Measurements from ENCODE around the gene MYO1E. TPM values are rescaled to one million over a fixed set of nuclear protein-coding genes. Genes with fewer than 3 reads are reported as not detected.

Gene MYO1E
- total and polyA plus RNA-seq, 2 donors from 2014 or later = 41.9 to 198 TPM

DNA sequence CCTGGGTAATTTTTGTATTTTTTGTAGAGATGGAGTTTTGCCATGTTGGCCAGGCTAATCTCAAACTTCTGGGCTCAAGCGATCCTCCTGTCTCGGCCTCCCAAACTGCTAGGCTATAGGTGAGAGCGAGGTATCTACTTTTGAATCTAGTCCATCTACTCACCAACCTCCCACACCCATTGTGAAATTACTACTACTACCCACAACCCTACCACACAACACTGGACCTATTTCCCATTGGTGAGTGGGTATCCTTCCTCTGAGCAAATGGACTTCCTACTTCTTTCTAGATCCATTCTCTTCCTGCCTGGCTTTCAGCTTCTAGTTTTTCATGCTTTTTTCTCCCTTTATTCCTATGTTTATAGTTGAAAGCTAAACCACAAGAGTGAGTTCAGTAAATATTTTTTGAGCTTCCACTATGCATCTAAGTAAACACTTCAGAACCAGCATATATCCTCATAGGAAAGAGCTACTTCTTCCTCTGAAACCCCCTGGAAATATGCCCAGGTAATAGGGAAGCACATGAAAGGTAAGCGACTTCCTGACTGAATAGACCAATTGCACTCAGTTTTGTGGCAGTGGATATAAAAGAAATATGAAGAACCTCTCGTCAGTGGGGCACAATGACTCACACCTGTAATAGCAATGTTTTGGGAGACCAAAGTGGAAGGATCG is 39.1 kb downstream of the MYO1E start:
- H3K4me1 ChIP-seq (ENCODE audit: control insufficient read depth in 2 of 3, insufficient read depth in 2 of 3, low read depth in 1 of 3, low read length in 3 of 3) = peaks cover 4 to 23% (median 17%) of the 10 kb centered on the region in 3 donors
- H3K4me3 ChIP-seq (ENCODE audit: low read length in 3 of 3) = no peak overlapping the region
- DNase-seq (no peak), FAIRE-seq (no peak)
- intact Hi-C loops (cut with DNase I) = no loop called here
- H3K9me3 ChIP-seq (ENCODE audit: control insufficient read depth in 2 of 3, insufficient read depth in 1 of 3, low read length in 3 of 3) = no peaks in the 10 kb centered on the region
- TF ChIP-seq, protein P1, sequence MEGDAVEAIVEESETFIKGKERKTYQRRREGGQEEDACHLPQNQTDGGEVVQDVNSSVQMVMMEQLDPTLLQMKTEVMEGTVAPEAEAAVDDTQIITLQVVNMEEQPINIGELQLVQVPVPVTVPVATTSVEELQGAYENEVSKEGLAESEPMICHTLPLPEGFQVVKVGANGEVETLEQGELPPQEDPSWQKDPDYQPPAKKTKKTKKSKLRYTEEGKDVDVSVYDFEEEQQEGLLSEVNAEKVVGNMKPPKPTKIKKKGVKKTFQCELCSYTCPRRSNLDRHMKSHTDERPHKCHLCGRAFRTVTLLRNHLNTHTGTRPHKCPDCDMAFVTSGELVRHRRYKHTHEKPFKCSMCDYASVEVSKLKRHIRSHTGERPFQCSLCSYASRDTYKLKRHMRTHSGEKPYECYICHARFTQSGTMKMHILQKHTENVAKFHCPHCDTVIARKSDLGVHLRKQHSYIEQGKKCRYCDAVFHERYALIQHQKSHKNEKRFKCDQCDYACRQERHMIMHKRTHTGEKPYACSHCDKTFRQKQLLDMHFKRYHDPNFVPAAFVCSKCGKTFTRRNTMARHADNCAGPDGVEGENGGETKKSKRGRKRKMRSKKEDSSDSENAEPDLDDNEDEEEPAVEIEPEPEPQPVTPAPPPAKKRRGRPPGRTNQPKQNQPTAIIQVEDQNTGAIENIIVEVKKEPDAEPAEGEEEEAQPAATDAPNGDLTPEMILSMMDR (IDR thresholded peaks at IDR 0.05; ENCODE audit: borderline replicate concordance, extremely low read depth, insufficient read depth) = no peak
- H3K27ac ChIP-seq (ENCODE audit: low read depth in 2 of 2, low read length in 2 of 2) = no peak overlapping the region
- no peak overlapping the region for H3K9ac ChIP-seq (ENCODE audit: low read length in 3 of 3)
- H3K36me3 ChIP-seq (ENCODE audit: control insufficient read depth in 2 of 3, insufficient read depth in 3 of 3, low read length in 3 of 3) = no peaks in the 10 kb centered on the region
- H3K27me3 ChIP-seq (ENCODE audit: control insufficient read depth, insufficient read depth, low read length) = no peaks in the 10 kb centered on the region

DNA sequence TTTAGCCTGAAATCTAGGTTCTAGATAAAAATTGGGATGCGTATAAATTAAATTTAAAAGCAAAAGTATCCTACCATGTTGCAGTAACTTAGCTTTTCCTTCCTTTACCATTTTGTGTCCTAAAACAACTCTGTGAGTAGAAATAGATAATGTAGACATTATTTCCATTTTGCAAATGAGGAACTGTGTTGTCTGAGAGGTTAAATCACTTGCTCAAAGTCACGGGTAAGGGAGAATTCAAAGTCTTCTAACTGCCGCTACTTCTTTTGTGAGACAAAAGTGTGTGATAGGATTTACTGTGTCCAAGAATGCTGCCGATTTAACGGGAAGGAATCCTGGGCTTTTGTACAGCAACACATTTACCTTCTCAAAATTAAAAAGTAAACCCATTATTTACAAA is 40.7 kb downstream of the MYO1E start:
- TF ChIP-seq, protein P1 (IDR thresholded peaks at IDR 0.05; ENCODE audit: borderline replicate concordance, extremely low read depth, insufficient read depth) = no peak
- H3K4me1 ChIP-seq (ENCODE audit: control insufficient read depth in 2 of 3, insufficient read depth in 2 of 3, low read depth in 1 of 3, low read length in 3 of 3) = peaks cover 4 to 30% (median 26%) of the 10 kb centered on the region in 3 donors
- H3K4me3 ChIP-seq (ENCODE audit: low read length in 3 of 3) = no peak overlapping the region
- H3K9me3 ChIP-seq (ENCODE audit: control insufficient read depth in 2 of 3, insufficient read depth in 1 of 3, low read length in 3 of 3) = no peaks in the 10 kb centered on the region
- no peak overlapping the region for H3K9ac ChIP-seq (ENCODE audit: low read length in 3 of 3)
- FAIRE-seq = no peak
- intact Hi-C loops (cut with DNase I) = no loop called here
- H3K27me3 ChIP-seq (ENCODE audit: control insufficient read depth, insufficient read depth, low read length) = no peaks in the 10 kb centered on the region
- no peaks in the 10 kb centered on the region for H3K36me3 ChIP-seq (ENCODE audit: control insufficient read depth in 2 of 3, insufficient read depth in 3 of 3, low read length in 3 of 3)
- H3K27ac ChIP-seq (ENCODE audit: low read depth in 2 of 2, low read length in 2 of 2) = no peak overlapping the region
- no peak for DNase-seq

GRCh38 chr15:59330649-59331048 is 42.0 kb downstream of the MYO1E start:
- Histone ChIP-seq H3K4me3 (ENCODE audit: low read length in 3 of 3) (no peak overlapping the region), H3K4me1 (ENCODE audit: control insufficient read depth in 2 of 3, insufficient read depth in 2 of 3, low read depth in 1 of 3, low read length in 3 of 3) (peaks cover 4 to 30% (median 25%) of the 10 kb centered on the region in 3 donors), H3K36me3 (ENCODE audit: control insufficient read depth in 2 of 3, insufficient read depth in 3 of 3, low read length in 3 of 3) (no peaks in the 10 kb centered on the region), H3K9me3 (ENCODE audit: control insufficient read depth in 2 of 3, insufficient read depth in 1 of 3, low read length in 3 of 3) (no peaks in the 10 kb centered on the region), H3K27ac (ENCODE audit: low read depth in 2 of 2, low read length in 2 of 2) (no peak overlapping the region), H3K9ac (ENCODE audit: low read length in 3 of 3) (no peak overlapping the region), H3K27me3 (ENCODE audit: control insufficient read depth, insufficient read depth, low read length) (no peaks in the 10 kb centered on the region)
- FAIRE-seq (no peak), DNase-seq (no peak)
- intact Hi-C loops (cut with DNase I) = no loop called here
- TF ChIP-seq, protein P1 (IDR thresholded peaks at IDR 0.05; ENCODE audit: borderline replicate concordance, extremely low read depth, insufficient read depth) = no peak

All from kidney (tissue), 14 donors.